PFSK-1 (cell line): ENCODE results near the gene MAP7D2.

Source experiments
- FOXP2 ChIP-seq: optimal IDR thresholded peaks from 2 replicates; pipeline ENCODE3; 2011; ENCODE audit warnings: borderline replicate concordance, control low read depth, inconsistent platforms; ENCODE audit not compliant: insufficient read depth; ENCODE audit errors: extremely low read length, extremely low read depth
- POLR2AphosphoS5 ChIP-seq: IDR thresholded peaks from 2 replicates; pipeline ENCODE4 v1.6.1; 2012; ENCODE audit warnings: low read depth, mild to moderate bottlenecking, control low read depth, low read length, moderate library complexity
- REST ChIP-seq, 2 experiments: IDR thresholded peaks; 2 replicates each; pipeline versions ENCODE4 v1.6.1 to v1.8.0; 2011 to 2012; ENCODE audit warnings: low read depth in 2 of 2, low read length in 2 of 2, control low read depth in 1 of 2, inconsistent platforms in 1 of 2, mild to moderate bottlenecking in 1 of 2, moderate library complexity in 1 of 2; ENCODE audit not compliant: insufficient read depth in 1 of 2
- SIN3A ChIP-seq: IDR thresholded peaks from 2 replicates; pipeline ENCODE4 v1.6.1; 2012; ENCODE audit warnings: mild to moderate bottlenecking, low read length, moderate library complexity, borderline replicate concordance; ENCODE audit not compliant: insufficient read depth
- TAF1 ChIP-seq: IDR thresholded peaks from 2 replicates; pipeline ENCODE4 v1.6.1; 2012; ENCODE audit warnings: low read length, control low read depth, borderline replicate concordance; ENCODE audit not compliant: insufficient read depth

- TF ChIP-seq POLR2AphosphoS5 (no peak), TAF1 (no peak), SIN3A (no peak), REST (IDR thresholded peaks at IDR 0.05; ENCODE audit: insufficient read depth in 1 of 2, low read depth in 2 of 2, low read length in 2 of 2) (no peak), FOXP2 (no peak)
Measured at GRCh38 chrX:20129547-20129946, 12.8 kb upstream of the MAP7D2 start.
